Neuronal stem cell (in vitro differentiated cells): ENCODE data around the gene CD53.
A peak's percentile ranks its signal among the peaks of the same experiment; 100 is the strongest.
"Not testable (repeated sequence)": the region's sequence is repeated elsewhere in the genome, so short reads cannot be mapped to it uniquely, and the experiment has no call there.

ENCODE experiments used
- DNase-seq: peaks from one replicate; pipeline ENCODE4 v3.0.0-alpha.2; 2013; ENCODE audit warnings: low spot score
- H2AFZ ChIP-seq: one replicate; pipeline ENCODE4 v1.6.1; 2013; ENCODE audit warnings: mild to moderate bottlenecking, low read length, inconsistent platforms
- H2AK5ac ChIP-seq: 2 replicates; pipeline ENCODE4 v1.6.1; 2013; ENCODE audit warnings: low read depth, mild to moderate bottlenecking, inconsistent platforms, low read length, moderate library complexity, mixed read lengths
- H2BK120ac ChIP-seq: 2 replicates; pipeline ENCODE4 v1.6.1; 2013; ENCODE audit warnings: low read depth, mild to moderate bottlenecking, inconsistent platforms, low read length, moderate library complexity, mixed read lengths
- H2BK12ac ChIP-seq: one replicate; pipeline ENCODE4 v1.6.1; 2013; ENCODE audit warnings: low read length, inconsistent platforms
- H2BK15ac ChIP-seq: 2 replicates; pipeline ENCODE4 v1.6.1; 2013; ENCODE audit warnings: mild to moderate bottlenecking, low read length, inconsistent platforms, mixed read lengths
- H2BK5ac ChIP-seq: one replicate; pipeline ENCODE4 v1.6.1; 2013; ENCODE audit warnings: inconsistent platforms, mild to moderate bottlenecking, low read length, moderate library complexity
- H3K14ac ChIP-seq: one replicate; pipeline ENCODE4 v1.6.1; 2013; ENCODE audit warnings: low read length, inconsistent platforms
- H3K18ac ChIP-seq: 2 replicates; pipeline ENCODE4 v1.6.1; 2013; ENCODE audit warnings: low read length, inconsistent platforms
- H3K23ac ChIP-seq: 2 replicates; pipeline ENCODE4 v1.6.1; 2013; ENCODE audit warnings: low read depth, mild to moderate bottlenecking, mixed read lengths, low read length, inconsistent platforms; ENCODE audit not compliant: poor library complexity
- H3K27ac ChIP-seq: replicated peaks from 3 replicates; pipeline ENCODE4 v1.5.1; 2013; ENCODE audit warnings: low read length, inconsistent platforms
- H3K27me3 ChIP-seq, 3 experiments: 2 replicates each; pipeline ENCODE4 v1.6.1; 2013; ENCODE audit warnings: low read length in 3 of 3, mild to moderate bottlenecking in 2 of 3, inconsistent platforms in 1 of 3, low read depth in 1 of 3, mixed read lengths in 1 of 3, moderate library complexity in 1 of 3; ENCODE audit not compliant: control insufficient read depth in 3 of 3, insufficient read depth in 3 of 3
- H3K36me3 ChIP-seq, 2 donors: replicated peaks in 1 of 2; 2 replicates each; pipeline ENCODE4 v1.6.1; 2013; ENCODE audit warnings: low read length in 2 of 2; ENCODE audit not compliant: control insufficient read depth in 2 of 2, insufficient read depth in 2 of 2
- H3K4ac ChIP-seq: 2 replicates; pipeline ENCODE4 v1.6.1; 2013; ENCODE audit warnings: inconsistent platforms, mild to moderate bottlenecking, low read length, moderate library complexity
- H3K4me1 ChIP-seq, 2 donors: 1 replicate in 1 of 2; 2 replicates in 1 of 2; pipeline ENCODE4 v1.6.1; 2013; ENCODE audit warnings: low read length in 2 of 2, low read depth in 1 of 2; ENCODE audit not compliant: control insufficient read depth in 2 of 2, insufficient read depth in 1 of 2
- H3K4me2 ChIP-seq: one replicate; pipeline ENCODE4 v1.6.1; 2013; ENCODE audit warnings: mild to moderate bottlenecking, low read length, inconsistent platforms; ENCODE audit not compliant: insufficient read depth, poor library complexity, severe bottlenecking
- H3K4me3 ChIP-seq, 2 donors: 2 replicates each; pipeline ENCODE4 v1.5.1; 2013; ENCODE audit warnings: low read length in 2 of 2, mild to moderate bottlenecking in 2 of 2, inconsistent platforms in 1 of 2, moderate library complexity in 1 of 2
- H3K79me1 ChIP-seq: one replicate; pipeline ENCODE4 v1.6.1; 2013; ENCODE audit warnings: low read depth, mild to moderate bottlenecking, inconsistent platforms, low read length, moderate library complexity
- H3K9ac ChIP-seq: one replicate; pipeline ENCODE4 v1.6.1; 2013; ENCODE audit warnings: mild to moderate bottlenecking, low read depth, low read length, inconsistent platforms; ENCODE audit not compliant: poor library complexity
- H3K9me3 ChIP-seq, 2 donors: replicated peaks in 1 of 2; 2 replicates each; pipeline versions ENCODE3 to v1.6.1; 2013; ENCODE audit warnings: low read length in 2 of 2, mild to moderate bottlenecking in 2 of 2, inconsistent platforms in 1 of 2, low read depth in 1 of 2, mixed read lengths in 1 of 2, moderate library complexity in 1 of 2; ENCODE audit not compliant: control insufficient read depth in 2 of 2, insufficient read depth in 1 of 2
- H4K8ac ChIP-seq: one replicate; pipeline ENCODE4 v1.6.1; 2013; ENCODE audit warnings: low read depth, mild to moderate bottlenecking, inconsistent platforms, low read length, moderate library complexity
- H4K91ac ChIP-seq: one replicate; pipeline ENCODE4 v1.6.1; 2013; ENCODE audit warnings: low read length, low read depth, mild to moderate bottlenecking, inconsistent platforms; ENCODE audit not compliant: poor library complexity
- WGBS, 2 donors: extraction: QIAGEN DNeasy Blood & Tissue Kit; methylation state at CpG; one replicate each; pipeline ENCODE4 v1.1.7; 2013; ENCODE audit warnings: missing lambda C conversion rate in 2 of 2, mixed read lengths in 1 of 2; ENCODE audit not compliant: insufficient read length in 2 of 2, insufficient replicate concordance in 1 of 2; ENCODE audit errors: extremely low coverage in 2 of 2; 5-methylcytosine and 5-hydroxymethylcytosine counted together

Gene CD53

GRCh38 chr1:110927484-110928075 lies 54.6 kb downstream of the CD53 start:
- no peaks in the 10 kb centered on the region for H3K4me1 ChIP-seq
- H3K36me3 ChIP-seq, result no peaks in the 10 kb centered on the region
- H2AK5ac ChIP-seq, result no peak overlapping the region
- H2BK15ac ChIP-seq, result no peak overlapping the region
- no peak overlapping the region for H4K91ac ChIP-seq
- peaks cover 0 to 2% of the 10 kb centered on the region in 2 donors for H3K9me3 ChIP-seq
- no peak overlapping the region for H3K18ac ChIP-seq
- H2BK5ac ChIP-seq, result no peak overlapping the region
- no peak overlapping the region for H3K14ac ChIP-seq
- no peak overlapping the region for H3K4me2 ChIP-seq
- no peak overlapping the region for H2BK120ac ChIP-seq
- no peak overlapping the region for H2BK12ac ChIP-seq
- no peak for DNase-seq
- H3K9ac ChIP-seq, result no peak overlapping the region
- no peaks in the 10 kb centered on the region for H3K27me3 ChIP-seq
- no peak overlapping the region for H3K23ac ChIP-seq
- no peak overlapping the region for H3K4ac ChIP-seq
- no peaks in the 10 kb centered on the region for H3K79me1 ChIP-seq
- H2AFZ ChIP-seq, result peak overlapping the region; percentile 51
- H3K27ac ChIP-seq, result no peak overlapping the region
- WGBS, 2 donors, result no CpG with 5 or more reads among the region's 2 CpGs
- no peak overlapping the region for H3K4me3 ChIP-seq
- H4K8ac ChIP-seq, result no peak overlapping the region

- H2BK5ac ChIP-seq, result no peak overlapping the region
Observed at GRCh38 chr1:110928191-110928590, 55.2 kb downstream of the CD53 start.

GRCh38 chr1:110928904-110929303 lies 56.0 kb downstream of the CD53 start:
- Histone ChIP-seq H3K9ac (no peak overlapping the region), H3K4me2 (no peak overlapping the region), H4K8ac (no peak overlapping the region), H4K91ac (no peak overlapping the region), H2BK12ac (no peak overlapping the region), H3K27ac (no peak overlapping the region), H2AK5ac (no peak overlapping the region), H3K4me1 (no peaks in the 10 kb centered on the region), H3K4me3 (no peak overlapping the region), H2BK5ac (no peak overlapping the region), H3K79me1 (no peaks in the 10 kb centered on the region), H3K27me3 (no peaks in the 10 kb centered on the region), H2AFZ (no peak overlapping the region), H3K23ac (no peak overlapping the region), H3K18ac (no peak overlapping the region), H3K4ac (no peak overlapping the region), H2BK120ac (no peak overlapping the region), H2BK15ac (no peak overlapping the region), H3K9me3 (peaks cover 0 to 2% of the 10 kb centered on the region in 2 donors), H3K36me3 (no peaks in the 10 kb centered on the region), H3K14ac (no peak overlapping the region)
- DNase-seq, result no peak
- no CpG with 5 or more reads among the region's 2 CpGs for WGBS, 2 donors

More at GRCh38 chr1:110928191-110928590, 55.2 kb downstream of the CD53 start:
- H2BK120ac ChIP-seq, result no peak overlapping the region
- H2AFZ ChIP-seq, result no peak overlapping the region
- no peaks in the 10 kb centered on the region for H3K36me3 ChIP-seq
- H2BK12ac ChIP-seq, result no peak overlapping the region
- no peak overlapping the region for H3K4ac ChIP-seq
- H3K18ac ChIP-seq, result no peak overlapping the region
- no peak overlapping the region for H3K14ac ChIP-seq
- no peak overlapping the region for H3K27ac ChIP-seq
- H3K4me3 ChIP-seq, result no peak overlapping the region
- no peak for DNase-seq
- no peak overlapping the region for H3K23ac ChIP-seq
- H4K8ac ChIP-seq, result no peak overlapping the region
- H3K9ac ChIP-seq, result no peak overlapping the region
- peaks cover 0 to 2% of the 10 kb centered on the region in 2 donors for H3K9me3 ChIP-seq
- no peak overlapping the region for H4K91ac ChIP-seq
- H2AK5ac ChIP-seq, result no peak overlapping the region
- H3K79me1 ChIP-seq, result no peaks in the 10 kb centered on the region
- H2BK15ac ChIP-seq, result no peak overlapping the region
- WGBS, 2 donors, result no CpG with 5 or more reads among the region's 1 CpG
- H3K4me1 ChIP-seq, result no peaks in the 10 kb centered on the region
- H3K27me3 ChIP-seq, result no peaks in the 10 kb centered on the region
- no peak overlapping the region for H3K4me2 ChIP-seq

GRCh38 chr1:110931097-110931496 lies 58.1 kb downstream of the CD53 start:
- H3K9me3 ChIP-seq, H2BK15ac ChIP-seq, DNase-seq, H3K79me1 ChIP-seq, H3K4me1 ChIP-seq, H3K18ac ChIP-seq, H3K27me3 ChIP-seq, H2AFZ ChIP-seq, H3K27ac ChIP-seq, H2AK5ac ChIP-seq, H3K23ac ChIP-seq, H3K4me2 ChIP-seq, H3K14ac ChIP-seq, H3K4ac ChIP-seq, H3K4me3 ChIP-seq, H3K36me3 ChIP-seq, H2BK120ac ChIP-seq, H4K91ac ChIP-seq, H4K8ac ChIP-seq, H2BK5ac ChIP-seq, H3K9ac ChIP-seq, H2BK12ac ChIP-seq: not testable (repeated sequence)
- WGBS, 2 donors, result no CpG with 5 or more reads among the region's 3 CpGs
